ENCODE results near the gene KIRREL3. TPM values are rescaled to one million over a fixed set of nuclear protein-coding genes. Genes with fewer than 3 reads are reported as not detected.

Gene KIRREL3
- total and polyA plus RNA-seq, 2 donors (not counting 3 experiments of a cell fraction or from before 2014, with no cell fraction given): not detected

GRCh38 chr11:126924376-126925040 lies 76.1 kb downstream of the KIRREL3 start:
- H3K27me3 ChIP-seq (ENCODE audit: control insufficient read depth in 2 of 2, insufficient read depth in 2 of 2, low read length in 2 of 2): no peaks in the 10 kb centered on the region
- no peak overlapping the region for H3K27ac ChIP-seq (ENCODE audit: insufficient read depth, low read depth, low read length)
- no peaks in the 10 kb centered on the region for H3K9me1 ChIP-seq (replicated peaks; ENCODE audit: control insufficient read depth, extremely low read depth, insufficient read depth, low read length)
- FAIRE-seq (no peak), DNase-seq (ENCODE audit: low read depth, low spot score) (no peak)
- no peaks in the 10 kb centered on the region for H4K20me1 ChIP-seq (replicated peaks; ENCODE audit: control insufficient read depth, extremely low read depth, insufficient read depth, low read length)
- POLR2A ChIA-PET: no interaction called here
- H3K4me3 ChIP-seq (replicated peaks in 1 of 3; ENCODE audit: insufficient read depth in 1 of 3, low read depth in 1 of 3, low read length in 3 of 3): no peak overlapping the region
- H3K4me1 ChIP-seq (ENCODE audit: control insufficient read depth, extremely low read depth, insufficient read depth, low read length): no peaks in the 10 kb centered on the region
- no TSS peak for BruUV-seq (replicated peaks)
- H3K9me3 ChIP-seq (replicated peaks; ENCODE audit: control insufficient read depth, insufficient read depth, low read length): peaks cover 5% of the 10 kb centered on the region
- intact Hi-C loops (cut with micrococcal nuclease) (no loop called here), dilution Hi-C loops (cut with MboI; ENCODE audit: extremely low pct_ligation_motif_present, low sequenced_read_pairs) (no loop called here)
- no peaks in the 10 kb centered on the region for H3K79me2 ChIP-seq (ENCODE audit: control insufficient read depth, insufficient read depth, low read length)
- H2AFZ ChIP-seq (ENCODE audit: low read depth, low read length): no peak overlapping the region
- H3K9ac ChIP-seq (replicated peaks; ENCODE audit: extremely low read depth, insufficient read depth, low read length): no peak overlapping the region
- CTCF ChIA-PET: no interaction called here
- H3K36me3 ChIP-seq (ENCODE audit: control insufficient read depth in 2 of 2, extremely low read depth in 1 of 2, insufficient read depth in 2 of 2, low read length in 2 of 2): no peaks in the 10 kb centered on the region
- TF ChIP-seq POLR2A (IDR thresholded peaks at IDR 0.05; ENCODE audit: low read depth, low read length) (no peak), MAX (IDR thresholded peaks at IDR 0.05; ENCODE audit: insufficient read depth, insufficient read length) (no peak), GATA2 (IDR thresholded peaks at IDR 0.05; ENCODE audit: insufficient read depth, insufficient read length, low read depth, low read length) (no peak)
- no peak overlapping the region for H3K4me2 ChIP-seq (ENCODE audit: insufficient read depth, low read length)

- Histone ChIP-seq H3K27me3 (ENCODE audit: control insufficient read depth in 2 of 2, insufficient read depth in 2 of 2, low read length in 2 of 2) (no peaks in the 10 kb centered on the region), H3K9me3 (replicated peaks; ENCODE audit: control insufficient read depth, insufficient read depth, low read length) (peaks cover 5% of the 10 kb centered on the region), H3K4me1 (ENCODE audit: control insufficient read depth, extremely low read depth, insufficient read depth, low read length) (no peaks in the 10 kb centered on the region), H3K27ac (ENCODE audit: insufficient read depth, low read depth, low read length) (no peak overlapping the region), H2AFZ (ENCODE audit: low read depth, low read length) (no peak overlapping the region), H3K79me2 (ENCODE audit: control insufficient read depth, insufficient read depth, low read length) (no peaks in the 10 kb centered on the region), H3K4me2 (ENCODE audit: insufficient read depth, low read length) (no peak overlapping the region), H3K36me3 (ENCODE audit: control insufficient read depth in 2 of 2, extremely low read depth in 1 of 2, insufficient read depth in 2 of 2, low read length in 2 of 2) (no peaks in the 10 kb centered on the region), H4K20me1 (replicated peaks; ENCODE audit: control insufficient read depth, extremely low read depth, insufficient read depth, low read length) (no peaks in the 10 kb centered on the region), H3K9me1 (replicated peaks; ENCODE audit: control insufficient read depth, extremely low read depth, insufficient read depth, low read length) (no peaks in the 10 kb centered on the region), H3K9ac (replicated peaks; ENCODE audit: extremely low read depth, insufficient read depth, low read length) (no peak overlapping the region), H3K4me3 (replicated peaks in 1 of 3; ENCODE audit: insufficient read depth in 1 of 3, low read depth in 1 of 3, low read length in 3 of 3) (no peak overlapping the region)
- no peak for TF ChIP-seq JUN (IDR thresholded peaks at IDR 0.05; ENCODE audit: borderline replicate concordance, insufficient read depth, insufficient read length, low read depth)
- no peak for TF ChIP-seq GATA2 (IDR thresholded peaks at IDR 0.05; ENCODE audit: insufficient read depth, insufficient read length, low read depth, low read length)
- no peak for TF ChIP-seq POLR2A (IDR thresholded peaks at IDR 0.05; ENCODE audit: low read depth, low read length)
- TF ChIP-seq MYC (IDR thresholded peaks at IDR 0.05; ENCODE audit: low read depth, low read length): no peak
- TF ChIP-seq FOS (IDR thresholded peaks at IDR 0.05; ENCODE audit: borderline replicate concordance, insufficient read depth, low read length): no peak
- no peak for TF ChIP-seq CTCF (IDR thresholded peaks at IDR 0.05; ENCODE audit: extremely low read depth in 1 of 2, insufficient read depth in 1 of 2, low read depth in 1 of 2, low read length in 2 of 2)
- no peak for TF ChIP-seq MAX (IDR thresholded peaks at IDR 0.05; ENCODE audit: insufficient read depth, insufficient read length)
- no peak for TF ChIP-seq EZH2 (IDR thresholded peaks at IDR 0.05; ENCODE audit: borderline replicate concordance, low read depth, low read length, severe bottlenecking)
- no peak for TF ChIP-seq POLR2AphosphoS5 (IDR thresholded peaks at IDR 0.05; ENCODE audit: insufficient read depth, low read depth, low read length)
- no TSS peak for BruUV-seq (replicated peaks)
- ChIA-PET POLR2A (no interaction called here), CTCF (no interaction called here)
- FAIRE-seq (no peak), DNase-seq (ENCODE audit: low read depth, low spot score) (no peak)
- dilution Hi-C loops (cut with MboI; ENCODE audit: extremely low pct_ligation_motif_present, low sequenced_read_pairs): no loop called here
- intact Hi-C loops (cut with micrococcal nuclease): no loop called here
These were observed 79.7 kb downstream of the KIRREL3 start for GRCh38 chr11:126920833-126921232.

All from endothelial cell of umbilical vein (primary cell).